NCI-H526 (cell line): Measurements from ENCODE around the gene TRIM37.

Experiments
- DNase-seq, 2 experiments: peaks; one replicate each; lab custom pipeline; 2025; lab: John Stamatoyannopoulos, UW

TRIM37 gene

DNA sequence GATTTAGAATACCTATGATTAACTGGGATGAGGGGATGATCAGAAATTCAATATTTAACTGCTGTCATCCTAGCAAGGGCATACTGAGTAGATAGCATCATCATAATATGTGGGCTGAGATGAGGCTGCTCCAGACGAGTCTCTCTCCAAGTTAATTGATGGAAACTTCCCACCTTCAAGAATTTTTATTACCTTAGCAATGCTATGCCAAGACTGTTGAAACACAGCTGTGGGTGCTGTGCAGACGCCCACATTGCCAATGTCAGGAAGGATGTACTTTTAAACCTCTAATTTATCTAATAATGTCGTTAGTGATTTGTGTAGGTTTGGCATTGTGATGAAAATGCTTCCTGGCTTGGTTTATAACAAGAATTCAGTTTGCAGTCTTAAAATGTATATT, 170.4 kb downstream of the TRIM37 start:
- DNase-seq, result no peak

DNA sequence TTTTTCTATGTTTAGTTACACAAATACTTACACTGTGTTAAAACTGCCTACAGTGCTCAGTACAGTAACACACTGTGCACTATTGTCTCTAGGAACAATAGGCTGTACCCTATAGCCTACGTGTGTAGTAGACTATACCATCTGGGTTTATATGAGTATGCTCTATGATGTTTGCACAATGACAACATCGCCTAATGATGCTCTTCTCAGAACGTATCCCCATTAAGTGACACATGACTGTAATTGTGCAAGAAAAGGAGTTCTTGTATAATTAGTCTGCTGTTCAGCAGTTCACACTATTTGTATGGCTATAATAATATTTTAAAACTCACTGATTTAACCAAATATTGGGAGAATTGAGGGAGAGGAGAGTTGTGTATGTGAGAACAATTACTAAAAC, 173.7 kb downstream of the TRIM37 start:
- DNase-seq, result no peak
